K562 (cell line): ENCODE measurements around the gene ERAL1. TPM values are rescaled to one million over a fixed set of nuclear protein-coding genes. Genes with fewer than 3 reads are reported as not detected.
A peak's percentile ranks its signal among the peaks of the same experiment; 100 is the strongest.

Experiments used
- CBFB ChIP-seq: sonication (generic); formaldehyde crosslinking; IDR thresholded peaks from 2 replicates; pipeline ENCODE4 v1.4.0; 2020; ENCODE audit warnings: mild to moderate bottlenecking, missing genetic modification reagents
- CHCHD3 ChIP-seq: fragments of 250-450 bp; sonication (Bioruptor Pico); IDR thresholded peaks from 2 replicates; pipeline ENCODE4 v2.1.2; 2022; ENCODE audit warnings: mild to moderate bottlenecking
- GABPB2 ChIP-seq: fragments of 250-450 bp; sonication (Bioruptor Pico); conservative IDR thresholded peaks from 2 replicates; pipeline ENCODE4 v1.5.1; 2021; ENCODE audit warnings: mild to moderate bottlenecking
- HMGN3 ChIP-seq: IDR thresholded peaks from 2 replicates; pipeline ENCODE4 v1.6.1; 2011; ENCODE audit warnings: borderline replicate concordance, low read depth, mild to moderate bottlenecking, mixed read lengths, low read length; ENCODE audit not compliant: insufficient read length; ENCODE audit errors: extremely low read depth
- HSF4 ChIP-seq: fragments of 250-450 bp; sonication (Bioruptor Pico); IDR thresholded peaks from 2 replicates; pipeline ENCODE4 v2.1.2; 2022; ENCODE audit warnings: mild to moderate bottlenecking, moderate library complexity, borderline replicate concordance
- KLF1 ChIP-seq: fragments of 450-650 bp; IDR thresholded peaks from 2 replicates; pipeline ENCODE4 v1.6.1; 2016; ENCODE audit warnings: missing genetic modification characterization, missing compliant biosample characterization
- LCOR ChIP-seq: sonication (generic); formaldehyde crosslinking; IDR thresholded peaks from 2 replicates; pipeline ENCODE4 v1.8.0; 2022; ENCODE audit warnings: mild to moderate bottlenecking, missing genetic modification reagents
- MBD2 ChIP-seq: sonication (generic); IDR thresholded peaks from 2 replicates; pipeline ENCODE4 v1.6.1; 2016; ENCODE audit warnings: low read depth, borderline replicate concordance
- MXI1 ChIP-seq: IDR thresholded peaks from 2 replicates; pipeline ENCODE4 v1.6.1; 2011; ENCODE audit warnings: low read depth, mild to moderate bottlenecking, improper control_type of control experiment, low read length
- RHOXF2B ChIP-seq: fragments of 250-450 bp; sonication (Bioruptor Pico); conservative IDR thresholded peaks from 2 replicates; pipeline ENCODE4 v1.5.1; 2021
- RUNX1 ChIP-seq: sonication (generic); IDR thresholded peaks from 2 replicates; pipeline ENCODE4 v1.6.1; 2016; ENCODE audit warnings: antibody characterized with exemption, low read depth
- SREBF2 ChIP-seq: sonication (generic); formaldehyde crosslinking; IDR thresholded peaks from 2 replicates; pipeline ENCODE4 v1.4.0; 2020; ENCODE audit warnings: mild to moderate bottlenecking, missing genetic modification reagents
- SRSF9 ChIP-seq: fragments of 200-400 bp; formaldehyde crosslinking; IDR thresholded peaks from 2 replicates; pipeline ENCODE4 v1.6.1; 2017; ENCODE audit warnings: low read depth, low read length, borderline replicate concordance
- TARDBP ChIP-seq: fragments of 450-650 bp; IDR thresholded peaks from 2 replicates; pipeline ENCODE4 v1.6.1; 2016
- ZKSCAN3 ChIP-seq: fragments of 250-450 bp; sonication (Bioruptor Pico); IDR thresholded peaks from 2 replicates; pipeline ENCODE4 v1.4.0; 2020
- polyA plus RNA-seq, 8 experiments: library from polyadenylated mRNA; depleted of rRNA in 4 of 8; stranded (reverse) in 5 of 8; unstranded in 3 of 8; fragments of >200 nt; fragmentation: Nextera tagmentation in 2 of 8; fragmentation: Illumina TruSeq in 1 of 8; extraction: Ambion mirVana in 2 of 8; extraction: Trizol in 1 of 8; gene quantifications; 2 replicates each; pipeline versions ENCODE4 v1.2.1 to v1.2.3, GENCODE V29; 2011 to 2014; ENCODE audit warnings: inconsistent platforms in 1 of 8, missing spikeins in 1 of 8
- total RNA-seq, 7 experiments: library from RNA; depleted of rRNA in 6 of 7; stranded (reverse); fragments of >200 nt in 6 of 7; fragmentation: Illumina TruSeq in 2 of 7; extraction: Trizol in 2 of 7; gene quantifications; 2 replicates each; pipeline versions ENCODE4 v1.2.1 to v1.2.3, GENCODE V29; 2011 to 2021; ENCODE audit warnings: low replicate concordance in 1 of 7
- TF ChIP-seq, protein P1 (sequence below): IDR thresholded peaks from 3 replicates; pipeline ENCODE4 v1.6.1; 2011; ENCODE audit warnings: borderline replicate concordance, mild to moderate bottlenecking; ENCODE audit not compliant: insufficient read length, insufficient read depth
- TF ChIP-seq, protein P2 (sequence below): fragments of 450-650 bp; formaldehyde crosslinking; IDR thresholded peaks from 2 replicates; pipeline ENCODE4 v1.4.0; 2022; ENCODE audit warnings: mild to moderate bottlenecking, moderate library complexity
- TF ChIP-seq, protein P3 (sequence below): fragments of 450-650 bp; conservative IDR thresholded peaks from 2 replicates; pipeline ENCODE4 v1.6.1; 2016; ENCODE audit warnings: missing genetic modification characterization, low read depth, mild to moderate bottlenecking, missing compliant biosample characterization, moderate library complexity
- TF ChIP-seq, protein P4 (sequence below): fragments of 250-450 bp; sonication (Bioruptor Pico); IDR thresholded peaks from 2 replicates; pipeline ENCODE4 v1.4.0; 2020; ENCODE audit warnings: mild to moderate bottlenecking
- TF ChIP-seq, protein P5 (sequence below): IDR thresholded peaks from 2 replicates; pipeline ENCODE4 v1.6.1; 2014; ENCODE audit warnings: antibody characterized with exemption
- TF ChIP-seq, protein P6 (sequence below): sonication (generic); formaldehyde crosslinking; IDR thresholded peaks from 2 replicates; pipeline ENCODE4 v1.8.1; 2022; ENCODE audit warnings: missing genetic modification reagents

The ERAL1 gene
- total and polyA plus RNA-seq, 9 of the 15 experiments (the other 6 are each of a cell fraction or from before 2014, with no cell fraction given): 37.5 to 351 (median 106) TPM

DNA sequence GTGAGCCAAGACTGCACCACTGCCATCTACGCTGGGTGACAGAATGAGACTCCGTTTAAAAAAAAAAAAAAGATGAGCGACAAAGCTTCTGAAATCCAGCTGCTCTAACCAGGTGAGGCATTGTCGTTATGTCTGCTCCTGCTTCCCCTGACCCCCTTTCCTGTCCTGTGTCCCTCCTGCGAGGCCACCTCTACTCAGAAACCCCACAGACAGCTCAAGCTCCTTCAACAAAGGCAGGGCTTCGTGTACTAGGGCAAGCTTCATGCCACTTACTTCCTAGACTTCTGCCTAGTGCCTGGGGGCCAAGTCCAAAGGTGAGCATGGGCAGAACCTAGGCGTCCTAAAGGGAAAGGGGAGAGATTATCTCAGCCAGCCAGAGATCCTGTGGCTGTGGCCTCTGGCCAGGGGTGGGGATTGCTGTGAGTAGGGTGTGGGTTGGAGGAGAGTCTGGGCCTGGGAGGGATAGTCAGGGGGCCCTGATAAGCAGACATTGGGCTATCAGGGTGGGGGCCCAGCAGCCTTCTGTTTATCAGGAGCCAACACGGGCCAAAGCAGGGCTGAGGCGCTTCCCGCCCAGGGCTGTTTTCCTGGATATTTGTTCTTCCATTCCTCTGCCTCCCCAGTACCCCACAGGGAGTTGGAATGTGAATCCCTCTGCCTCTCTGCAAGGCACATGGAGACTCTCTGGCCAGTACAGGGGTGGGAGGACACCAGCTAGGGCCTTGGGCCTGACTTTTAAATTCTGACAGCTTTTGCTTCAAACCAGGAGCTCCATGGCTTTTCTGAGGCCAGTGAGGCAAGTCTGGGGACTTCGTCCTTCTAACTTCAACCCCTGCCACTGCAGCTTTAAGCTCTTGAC lies 10.4 kb downstream of the ERAL1 start (continued):
- TF ChIP-seq, protein P1, sequence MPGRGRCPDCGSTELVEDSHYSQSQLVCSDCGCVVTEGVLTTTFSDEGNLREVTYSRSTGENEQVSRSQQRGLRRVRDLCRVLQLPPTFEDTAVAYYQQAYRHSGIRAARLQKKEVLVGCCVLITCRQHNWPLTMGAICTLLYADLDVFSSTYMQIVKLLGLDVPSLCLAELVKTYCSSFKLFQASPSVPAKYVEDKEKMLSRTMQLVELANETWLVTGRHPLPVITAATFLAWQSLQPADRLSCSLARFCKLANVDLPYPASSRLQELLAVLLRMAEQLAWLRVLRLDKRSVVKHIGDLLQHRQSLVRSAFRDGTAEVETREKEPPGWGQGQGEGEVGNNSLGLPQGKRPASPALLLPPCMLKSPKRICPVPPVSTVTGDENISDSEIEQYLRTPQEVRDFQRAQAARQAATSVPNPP: no peak
- TF ChIP-seq, protein P2, sequence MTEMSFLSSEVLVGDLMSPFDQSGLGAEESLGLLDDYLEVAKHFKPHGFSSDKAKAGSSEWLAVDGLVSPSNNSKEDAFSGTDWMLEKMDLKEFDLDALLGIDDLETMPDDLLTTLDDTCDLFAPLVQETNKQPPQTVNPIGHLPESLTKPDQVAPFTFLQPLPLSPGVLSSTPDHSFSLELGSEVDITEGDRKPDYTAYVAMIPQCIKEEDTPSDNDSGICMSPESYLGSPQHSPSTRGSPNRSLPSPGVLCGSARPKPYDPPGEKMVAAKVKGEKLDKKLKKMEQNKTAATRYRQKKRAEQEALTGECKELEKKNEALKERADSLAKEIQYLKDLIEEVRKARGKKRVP (CRISPR knock-in tag): peak; percentile 74; the same call in 1 of the 2 replicates
- peak; percentile 94 for TF ChIP-seq RUNX1
- TF ChIP-seq GABPB2 (CRISPR knock-in tag): no peak
- TF ChIP-seq, protein P3, sequence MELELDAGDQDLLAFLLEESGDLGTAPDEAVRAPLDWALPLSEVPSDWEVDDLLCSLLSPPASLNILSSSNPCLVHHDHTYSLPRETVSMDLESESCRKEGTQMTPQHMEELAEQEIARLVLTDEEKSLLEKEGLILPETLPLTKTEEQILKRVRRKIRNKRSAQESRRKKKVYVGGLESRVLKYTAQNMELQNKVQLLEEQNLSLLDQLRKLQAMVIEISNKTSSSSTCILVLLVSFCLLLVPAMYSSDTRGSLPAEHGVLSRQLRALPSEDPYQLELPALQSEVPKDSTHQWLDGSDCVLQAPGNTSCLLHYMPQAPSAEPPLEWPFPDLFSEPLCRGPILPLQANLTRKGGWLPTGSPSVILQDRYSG (tag): peak; percentile 38; the same call in 1 of the 2 replicates
- peak; percentile 100 for TF ChIP-seq HMGN3
- TF ChIP-seq SREBF2: no peak
- TF ChIP-seq CHCHD3 (CRISPR knock-in tag): peak; percentile 65; the same call in 1 of the 2 replicates
- peak; percentile 99 for TF ChIP-seq KLF1 (tag)
- TF ChIP-seq, protein P4, sequence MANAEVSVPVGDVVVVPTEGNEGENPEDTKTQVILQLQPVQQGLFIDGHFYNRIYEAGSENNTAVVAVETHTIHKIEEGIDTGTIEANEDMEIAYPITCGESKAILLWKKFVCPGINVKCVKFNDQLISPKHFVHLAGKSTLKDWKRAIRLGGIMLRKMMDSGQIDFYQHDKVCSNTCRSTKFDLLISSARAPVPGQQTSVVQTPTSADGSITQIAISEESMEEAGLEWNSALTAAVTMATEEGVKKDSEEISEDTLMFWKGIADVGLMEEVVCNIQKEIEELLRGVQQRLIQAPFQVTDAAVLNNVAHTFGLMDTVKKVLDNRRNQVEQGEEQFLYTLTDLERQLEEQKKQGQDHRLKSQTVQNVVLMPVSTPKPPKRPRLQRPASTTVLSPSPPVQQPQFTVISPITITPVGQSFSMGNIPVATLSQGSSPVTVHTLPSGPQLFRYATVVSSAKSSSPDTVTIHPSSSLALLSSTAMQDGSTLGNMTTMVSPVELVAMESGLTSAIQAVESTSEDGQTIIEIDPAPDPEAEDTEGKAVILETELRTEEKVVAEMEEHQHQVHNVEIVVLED (CRISPR knock-in tag): peak; percentile 40; the same call in 1 of the 2 replicates
- peak; percentile 86; the same call in 1 of the 2 replicates for TF ChIP-seq CBFB
- TF ChIP-seq, protein P5, sequence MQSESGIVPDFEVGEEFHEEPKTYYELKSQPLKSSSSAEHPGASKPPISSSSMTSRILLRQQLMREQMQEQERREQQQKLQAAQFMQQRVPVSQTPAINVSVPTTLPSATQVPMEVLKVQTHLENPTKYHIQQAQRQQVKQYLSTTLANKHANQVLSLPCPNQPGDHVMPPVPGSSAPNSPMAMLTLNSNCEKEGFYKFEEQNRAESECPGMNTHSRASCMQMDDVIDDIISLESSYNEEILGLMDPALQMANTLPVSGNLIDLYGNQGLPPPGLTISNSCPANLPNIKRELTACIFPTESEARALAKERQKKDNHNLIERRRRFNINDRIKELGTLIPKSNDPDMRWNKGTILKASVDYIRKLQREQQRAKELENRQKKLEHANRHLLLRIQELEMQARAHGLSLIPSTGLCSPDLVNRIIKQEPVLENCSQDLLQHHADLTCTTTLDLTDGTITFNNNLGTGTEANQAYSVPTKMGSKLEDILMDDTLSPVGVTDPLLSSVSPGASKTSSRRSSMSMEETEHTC: peak; percentile 84
- TF ChIP-seq HSF4 (CRISPR knock-in tag): peak; percentile 80
- no peak for TF ChIP-seq SRSF9
- TF ChIP-seq, protein P6, sequence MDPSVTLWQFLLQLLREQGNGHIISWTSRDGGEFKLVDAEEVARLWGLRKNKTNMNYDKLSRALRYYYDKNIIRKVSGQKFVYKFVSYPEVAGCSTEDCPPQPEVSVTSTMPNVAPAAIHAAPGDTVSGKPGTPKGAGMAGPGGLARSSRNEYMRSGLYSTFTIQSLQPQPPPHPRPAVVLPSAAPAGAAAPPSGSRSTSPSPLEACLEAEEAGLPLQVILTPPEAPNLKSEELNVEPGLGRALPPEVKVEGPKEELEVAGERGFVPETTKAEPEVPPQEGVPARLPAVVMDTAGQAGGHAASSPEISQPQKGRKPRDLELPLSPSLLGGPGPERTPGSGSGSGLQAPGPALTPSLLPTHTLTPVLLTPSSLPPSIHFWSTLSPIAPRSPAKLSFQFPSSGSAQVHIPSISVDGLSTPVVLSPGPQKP (CRISPR knock-in tag): no peak
- TF ChIP-seq MBD2: peak; percentile 89
- TF ChIP-seq LCOR: peak; percentile 49
- TF ChIP-seq TARDBP: peak; percentile 98
- peak; percentile 91 for TF ChIP-seq MXI1
- no peak for TF ChIP-seq RHOXF2B (CRISPR knock-in tag)
- TF ChIP-seq ZKSCAN3 (CRISPR knock-in tag): no peak
